IMR-90 (cell line): ENCODE measurements around the gene SPATA2. TPM values are rescaled to one million over a fixed set of nuclear protein-coding genes. Genes with fewer than 3 reads are reported as not detected.

Experiments
- ATAC-seq: fragments of 200-7000 bp; cut with Tn5 transposase; 2 replicates; pipeline ENCODE4 v1.9.1; 2020; ENCODE audit warnings: low read depth, mild to moderate bottlenecking, moderate library complexity
- BruUV-seq: library from RNA; stranded (reverse); fragments of 400-500 nt; replicated peaks from 2 replicates; lab custom pipeline; 2021; lab: Mats Ljungman, UMichigan
- CTCF ChIA-PET: fragments of 300-600 bp; formaldehyde crosslinking; extraction: SDS; loops from one replicate; lab custom pipeline; 2021; ENCODE audit warnings: antibody characterized with exemption; lab: Yijun Ruan, JAX
- POLR2A ChIA-PET: fragments of 300-600 bp; sonication (Branson Sonifier 250); formaldehyde crosslinking; loops from one replicate; lab custom pipeline; 2022; ENCODE audit warnings: antibody characterized with exemption; ENCODE audit not compliant: unreplicated experiment; lab: Charles Lee
- DNase-seq: peaks from one replicate; pipeline ENCODE4 v3.0.0; 2013
- H2AFZ ChIP-seq: replicated peaks from 2 replicates; pipeline ENCODE3; 2013; ENCODE audit warnings: low read length, mild to moderate bottlenecking; ENCODE audit not compliant: poor library complexity
- H2AK5ac ChIP-seq: 2 replicates; pipeline ENCODE4 v1.6.1; 2013; ENCODE audit warnings: low read depth, low read length, inconsistent platforms
- H2AK9ac ChIP-seq: replicated peaks from 2 replicates; pipeline ENCODE3; 2013; ENCODE audit warnings: mild to moderate bottlenecking, low read depth, low read length, moderate library complexity; ENCODE audit not compliant: poor library complexity
- H2BK120ac ChIP-seq: 2 replicates; pipeline ENCODE4 v1.6.1; 2013; ENCODE audit warnings: low read depth, low read length, inconsistent platforms
- H2BK15ac ChIP-seq: 3 replicates; pipeline ENCODE4 v1.6.1; 2013; ENCODE audit warnings: low read depth, low read length, inconsistent platforms
- H2BK20ac ChIP-seq: 2 replicates; pipeline ENCODE4 v1.6.1; 2013; ENCODE audit warnings: low read depth, mild to moderate bottlenecking, inconsistent platforms, low read length, moderate library complexity
- H2BK5ac ChIP-seq: 2 replicates; pipeline ENCODE4 v1.6.1; 2013; ENCODE audit warnings: mild to moderate bottlenecking, low read depth, low read length, inconsistent platforms; ENCODE audit not compliant: poor library complexity, severe bottlenecking
- H3K14ac ChIP-seq: replicated peaks from 2 replicates; pipeline ENCODE4 v1.6.1; 2013; ENCODE audit warnings: low read depth, low read length, inconsistent platforms
- H3K18ac ChIP-seq: 2 replicates; pipeline ENCODE4 v1.6.1; 2013; ENCODE audit warnings: low read depth, low read length, control low read depth
- H3K23ac ChIP-seq: 2 replicates; pipeline ENCODE4 v1.6.1; 2013; ENCODE audit warnings: low read depth, low read length, inconsistent platforms
- H3K27ac ChIP-seq: 2 replicates; pipeline ENCODE4 v1.5.1; 2013; ENCODE audit warnings: mild to moderate bottlenecking, control low read depth, low read length; ENCODE audit not compliant: insufficient read depth
- H3K27me3 ChIP-seq: 2 replicates; pipeline ENCODE4 v1.6.1; 2013; ENCODE audit warnings: low read length; ENCODE audit not compliant: control insufficient read depth, insufficient read depth
- H3K36me3 ChIP-seq: 2 replicates; pipeline ENCODE4 v1.6.1; 2013; ENCODE audit warnings: low read length, mixed read lengths; ENCODE audit not compliant: control insufficient read depth, insufficient read depth
- H3K4ac ChIP-seq: 2 replicates; pipeline ENCODE4 v1.6.1; 2013; ENCODE audit warnings: low read depth, low read length, inconsistent platforms
- H3K4me1 ChIP-seq: 2 replicates; pipeline ENCODE4 v1.6.1; 2013; ENCODE audit warnings: low read length, mixed read lengths; ENCODE audit not compliant: control insufficient read depth, insufficient read depth
- H3K4me2 ChIP-seq: 2 replicates; pipeline ENCODE4 v1.6.1; 2013; ENCODE audit warnings: low read depth, mild to moderate bottlenecking, control low read depth, low read length, moderate library complexity
- H3K4me3 ChIP-seq: 2 replicates; pipeline ENCODE4 v1.5.1; 2013; ENCODE audit warnings: low read depth, mild to moderate bottlenecking, control low read depth, low read length, moderate library complexity; ENCODE audit not compliant: insufficient read depth
- H3K56ac ChIP-seq: 2 replicates; pipeline ENCODE4 v1.6.1; 2013; ENCODE audit warnings: low read length, inconsistent platforms; ENCODE audit not compliant: insufficient read depth; ENCODE audit errors: extremely low read depth
- H3K79me1 ChIP-seq, 2 experiments: 2 replicates each; pipeline ENCODE4 v1.6.1; 2013; ENCODE audit warnings: low read length in 2 of 2, inconsistent platforms in 1 of 2, low read depth in 1 of 2
- H3K9ac ChIP-seq: 2 replicates; pipeline ENCODE4 v1.6.1; 2013; ENCODE audit warnings: low read depth, low read length, control low read depth
- H3K9me1 ChIP-seq: 2 replicates; pipeline ENCODE4 v1.6.1; 2013; ENCODE audit warnings: low read length, inconsistent platforms; ENCODE audit not compliant: insufficient read depth
- H3K9me3 ChIP-seq: 2 replicates; pipeline ENCODE4 v1.6.1; 2013; ENCODE audit warnings: low read length; ENCODE audit not compliant: control insufficient read depth, insufficient read depth
- H4K20me1 ChIP-seq: 2 replicates; pipeline ENCODE4 v1.6.1; 2013; ENCODE audit warnings: low read length, inconsistent platforms; ENCODE audit not compliant: insufficient read depth
- H4K5ac ChIP-seq: 2 replicates; pipeline ENCODE4 v1.6.1; 2013; ENCODE audit warnings: mild to moderate bottlenecking, low read depth, low read length, control low read depth
- H4K8ac ChIP-seq, 2 experiments: 2 replicates each; pipeline ENCODE4 v1.6.1; 2013; ENCODE audit warnings: low read depth in 2 of 2, low read length in 2 of 2, control low read depth in 1 of 2, inconsistent platforms in 1 of 2
- H4K91ac ChIP-seq: 2 replicates; pipeline ENCODE4 v1.6.1; 2013; ENCODE audit warnings: low read depth, low read length, inconsistent platforms; ENCODE audit not compliant: insufficient read depth
- BHLHE40 ChIP-seq: fragments of 150-350 bp; IDR thresholded peaks from 2 replicates; pipeline ENCODE4 v1.6.1; 2016; ENCODE audit warnings: mild to moderate bottlenecking, low read depth, low read length
- MAFK ChIP-seq: IDR thresholded peaks from 2 replicates; pipeline ENCODE4 v1.6.1; 2012; ENCODE audit warnings: low read depth, low read length, improper control_type of control experiment
- MXI1 ChIP-seq: IDR thresholded peaks from 2 replicates; pipeline ENCODE4 v1.6.1; 2012; ENCODE audit warnings: low read depth, mild to moderate bottlenecking, low read length, moderate library complexity, borderline replicate concordance
- RCOR1 ChIP-seq: IDR thresholded peaks from 2 replicates; pipeline ENCODE4 v1.6.1; 2012; ENCODE audit warnings: mild to moderate bottlenecking, low read length, improper control_type of control experiment; ENCODE audit not compliant: insufficient replicate concordance
- RFX5 ChIP-seq: IDR thresholded peaks from 2 replicates; pipeline ENCODE4 v1.8.0; 2012; ENCODE audit warnings: low read depth, mild to moderate bottlenecking, low read length, moderate library complexity
- WGBS, 2 experiments: methylation state at CpG; one replicate each; pipeline versions ENCODE4 v1.1.5 to v1.1.7; 2013; ENCODE audit warnings: missing lambda C conversion rate in 2 of 2; ENCODE audit not compliant: insufficient read length in 1 of 2; ENCODE audit errors: extremely low coverage in 2 of 2; 5-methylcytosine and 5-hydroxymethylcytosine counted together
- dilution Hi-C: fragments of 300-500 bp; cut with HindIII; formaldehyde crosslinking; loops from one replicate; pipeline ENCODE4 v1.14.3; 2018; ENCODE audit warnings: low sequenced_read_pairs; ENCODE audit not compliant: unreplicated experiment
- in situ Hi-C: fragments of 300-500 bp; cut with MboI; formaldehyde crosslinking; loops from 3 replicates; pipeline ENCODE4 v1.14.3; 2019; ENCODE audit warnings: low sequenced_read_pairs, inconsistent platforms, mixed read lengths
- intact Hi-C: fragments of 100-400 bp; cut with micrococcal nuclease; formaldehyde crosslinking; loops from 2 replicates; pipeline ENCODE4 v1.10.0; 2022
- polyA plus RNA-seq, 3 experiments: library from polyadenylated mRNA; depleted of rRNA; stranded (reverse); fragments of >200 nt; gene quantifications; 2 replicates each; pipeline ENCODE4 v1.2.3, GENCODE V29; 2012; ENCODE audit warnings: low replicate concordance in 1 of 3
- total RNA-seq: library from RNA; depleted of rRNA; stranded (reverse); fragments of >200 nt; gene quantifications from 2 replicates; pipeline ENCODE4 v1.2.3, GENCODE V29; 2012
- TF ChIP-seq, protein P1 (sequence below): fragments of 150-350 bp; IDR thresholded peaks from 2 replicates; pipeline ENCODE4 v1.6.1; 2017; ENCODE audit warnings: mild to moderate bottlenecking, antibody characterized with exemption, low read length, low read depth
- TF ChIP-seq, protein P2 (sequence below): fragments of 150-350 bp; IDR thresholded peaks from 2 replicates; pipeline ENCODE4 v1.6.1; 2016; ENCODE audit warnings: low read depth, mild to moderate bottlenecking, low read length, moderate library complexity, borderline replicate concordance

Gene SPATA2
- total and polyA plus RNA-seq, 2 of the 4 experiments (the other 2 are of a cell fraction): 1.3 to 4.5 TPM

DNA sequence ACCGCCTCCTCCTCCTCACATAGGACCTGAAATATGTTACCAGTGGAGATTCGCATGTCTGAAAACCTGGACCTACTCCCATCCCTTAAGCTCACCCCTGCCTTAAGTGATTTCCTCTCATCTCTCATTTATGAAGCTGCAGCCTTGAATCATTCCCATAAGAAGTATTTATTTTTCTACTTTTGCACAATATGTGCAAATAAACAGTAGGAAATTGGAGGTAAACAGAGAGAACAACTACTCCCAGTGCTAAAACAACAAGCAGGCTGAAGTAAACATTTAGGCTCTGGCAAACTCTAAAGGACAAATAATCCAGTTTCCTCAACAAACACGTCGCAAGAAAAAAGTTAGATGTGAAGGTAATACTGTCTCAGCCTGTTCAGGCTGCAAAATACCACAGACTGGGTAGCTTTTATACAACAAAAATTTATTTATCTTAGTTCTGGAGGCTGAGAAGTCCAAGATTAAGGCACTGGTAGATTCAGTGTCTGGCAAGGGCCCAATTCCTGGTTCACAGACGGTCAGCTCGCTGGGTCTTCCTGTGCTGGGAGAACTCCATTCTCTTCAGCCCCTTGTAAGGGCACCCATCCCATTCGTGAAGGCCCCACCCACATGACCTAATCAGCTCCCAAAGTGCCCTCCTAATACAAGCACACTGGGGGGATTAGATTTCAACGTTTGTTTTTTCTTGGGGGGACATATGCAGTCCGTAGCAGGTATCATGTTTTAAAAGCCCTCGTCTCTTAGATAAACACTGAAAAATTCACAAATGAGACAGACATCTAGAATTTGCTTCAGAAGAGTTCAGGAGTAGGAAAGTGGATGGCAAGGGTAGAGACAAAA is 15.6 kb downstream of the SPATA2 start:
- Histone ChIP-seq H2AK9ac (no peak overlapping the region), H3K23ac (no peak overlapping the region), H4K20me1 (peaks cover 14% of the 10 kb centered on the region), H3K79me1 (peaks cover 0 to 33% of the 10 kb centered on the region in 2 experiments), H2BK20ac (no peak overlapping the region), H2AK5ac (peak overlapping the region; percentile 59; the same call in 1 of the 2 replicates), H3K4me1 (peaks cover 6% of the 10 kb centered on the region), H4K5ac (no peak overlapping the region), H3K56ac (no peak overlapping the region), H3K27me3 (no peaks in the 10 kb centered on the region), H3K18ac (no peak overlapping the region; the same call in 1 of the 2 replicates), H3K36me3 (peaks cover 10% of the 10 kb centered on the region), H3K4ac (no peak overlapping the region), H2BK5ac (no peak overlapping the region), H2AFZ (no peak overlapping the region), H2BK120ac (no peak overlapping the region; the same call in 1 of the 2 replicates), H3K9me1 (peaks cover 7% of the 10 kb centered on the region), H3K9me3 (no peaks in the 10 kb centered on the region), H3K14ac (no peak overlapping the region), H3K4me3 (no peak overlapping the region), H3K9ac (no peak overlapping the region), H2BK15ac (no peak overlapping the region), H3K27ac (no peak overlapping the region), H4K8ac (no peak overlapping the region), H4K91ac (no peak overlapping the region), H3K4me2 (no peak overlapping the region)
- intact Hi-C loops: no loop called here
- WGBS, 2 experiments: no CpG with 5 or more reads among the region's 10 CpGs
- BruUV-seq: no TSS peak
- DNase-seq (peak; percentile 12), ATAC-seq (peak; percentile 35)
- ChIA-PET POLR2A (no interaction called here), CTCF (interaction anchor here (0.6 to 1.2 kb wide), 3 partner anchors 54 to 795 kb away, joined by 3 to 6 read pairs (median 3); no protein-coding TSS in a partner anchor)
- TF ChIP-seq MAFK (no peak), RFX5 (no peak), RCOR1 (no peak), MXI1 (no peak), BHLHE40 (no peak)
- TF ChIP-seq, protein P1, sequence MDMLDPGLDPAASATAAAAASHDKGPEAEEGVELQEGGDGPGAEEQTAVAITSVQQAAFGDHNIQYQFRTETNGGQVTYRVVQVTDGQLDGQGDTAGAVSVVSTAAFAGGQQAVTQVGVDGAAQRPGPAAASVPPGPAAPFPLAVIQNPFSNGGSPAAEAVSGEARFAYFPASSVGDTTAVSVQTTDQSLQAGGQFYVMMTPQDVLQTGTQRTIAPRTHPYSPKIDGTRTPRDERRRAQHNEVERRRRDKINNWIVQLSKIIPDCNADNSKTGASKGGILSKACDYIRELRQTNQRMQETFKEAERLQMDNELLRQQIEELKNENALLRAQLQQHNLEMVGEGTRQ: no peak
- TF ChIP-seq, protein P2, sequence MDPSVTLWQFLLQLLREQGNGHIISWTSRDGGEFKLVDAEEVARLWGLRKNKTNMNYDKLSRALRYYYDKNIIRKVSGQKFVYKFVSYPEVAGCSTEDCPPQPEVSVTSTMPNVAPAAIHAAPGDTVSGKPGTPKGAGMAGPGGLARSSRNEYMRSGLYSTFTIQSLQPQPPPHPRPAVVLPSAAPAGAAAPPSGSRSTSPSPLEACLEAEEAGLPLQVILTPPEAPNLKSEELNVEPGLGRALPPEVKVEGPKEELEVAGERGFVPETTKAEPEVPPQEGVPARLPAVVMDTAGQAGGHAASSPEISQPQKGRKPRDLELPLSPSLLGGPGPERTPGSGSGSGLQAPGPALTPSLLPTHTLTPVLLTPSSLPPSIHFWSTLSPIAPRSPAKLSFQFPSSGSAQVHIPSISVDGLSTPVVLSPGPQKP: no peak
- dilution Hi-C loops: no loop called here
- in situ Hi-C loops: no loop called here
